GM19397 (cell line): ENCODE measurements around the gene UPF3A.
"Not testable (repeated sequence)": the region's sequence is repeated elsewhere in the genome, so short reads cannot be mapped to it uniquely, and the experiment has no call there.

Experiments used
- ATAC-seq: cut with Tn5 transposase; IDR thresholded peaks from one replicate; pipeline ENCODE4 v1.9.1; 2021; ENCODE audit warnings: mild to moderate bottlenecking, moderate library complexity; ENCODE audit not compliant: unreplicated experiment

The UPF3A gene

GRCh38 chr13:114263578-114263977 lies 17.8 kb upstream of the UPF3A start:
- no peak for ATAC-seq

GRCh38 chr13:114264313-114264712 lies 17.1 kb upstream of the UPF3A start:
- ATAC-seq = not testable (repeated sequence)

DNA sequence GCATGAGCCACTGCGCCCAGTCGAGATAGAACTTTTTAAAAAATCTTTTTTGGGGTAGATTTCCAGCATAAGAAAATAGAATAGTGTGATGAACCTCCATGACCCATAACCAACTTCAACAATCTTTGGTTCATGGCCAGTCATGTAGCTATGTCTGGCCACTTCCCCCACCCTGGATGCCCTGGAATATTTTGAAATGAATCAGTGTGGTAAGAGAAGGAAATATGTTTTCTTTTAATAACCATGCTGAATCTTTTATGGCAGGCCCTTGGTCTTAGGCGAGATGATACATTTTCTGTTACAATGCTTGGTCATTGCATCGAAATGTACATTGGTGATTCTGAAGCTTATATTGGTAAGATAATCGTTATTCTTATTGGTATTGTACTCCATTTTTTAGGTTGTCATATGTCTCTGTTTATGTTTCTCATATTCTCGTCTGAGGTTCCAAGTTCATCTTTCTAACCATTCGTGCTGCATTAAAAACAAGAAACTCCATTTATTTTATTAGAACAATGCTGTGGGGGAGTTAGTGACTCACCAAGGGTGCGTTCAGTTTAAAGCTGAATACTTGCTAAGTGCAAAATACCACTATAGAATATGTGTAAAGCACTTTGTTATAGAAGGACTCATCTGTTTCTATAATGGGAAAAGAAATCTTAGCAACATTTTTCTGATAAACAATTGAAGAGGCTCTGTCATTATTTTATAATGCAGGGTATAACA lies 16.4 kb upstream of the UPF3A start:
- ATAC-seq = no peak

DNA sequence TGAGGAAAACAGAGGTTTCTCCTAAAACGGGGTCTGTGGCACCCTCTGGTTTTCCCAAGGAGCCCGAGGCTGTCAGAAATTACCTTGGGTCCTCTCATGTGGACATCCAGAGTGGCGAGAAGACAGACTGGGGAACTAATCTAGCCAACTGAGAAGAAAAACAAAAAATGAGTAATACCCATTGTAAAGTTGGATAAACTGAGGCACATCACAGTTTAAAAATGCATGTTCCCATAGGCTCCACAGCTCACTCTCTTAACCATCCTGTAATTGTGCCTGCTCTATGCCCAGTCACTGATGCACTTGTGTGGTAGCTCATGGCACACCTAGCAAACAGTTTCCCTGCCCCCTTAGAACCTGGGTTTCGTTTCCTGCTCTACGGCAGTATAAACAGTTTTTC lies 15.2 kb upstream of the UPF3A start:
- no peak for ATAC-seq

DNA sequence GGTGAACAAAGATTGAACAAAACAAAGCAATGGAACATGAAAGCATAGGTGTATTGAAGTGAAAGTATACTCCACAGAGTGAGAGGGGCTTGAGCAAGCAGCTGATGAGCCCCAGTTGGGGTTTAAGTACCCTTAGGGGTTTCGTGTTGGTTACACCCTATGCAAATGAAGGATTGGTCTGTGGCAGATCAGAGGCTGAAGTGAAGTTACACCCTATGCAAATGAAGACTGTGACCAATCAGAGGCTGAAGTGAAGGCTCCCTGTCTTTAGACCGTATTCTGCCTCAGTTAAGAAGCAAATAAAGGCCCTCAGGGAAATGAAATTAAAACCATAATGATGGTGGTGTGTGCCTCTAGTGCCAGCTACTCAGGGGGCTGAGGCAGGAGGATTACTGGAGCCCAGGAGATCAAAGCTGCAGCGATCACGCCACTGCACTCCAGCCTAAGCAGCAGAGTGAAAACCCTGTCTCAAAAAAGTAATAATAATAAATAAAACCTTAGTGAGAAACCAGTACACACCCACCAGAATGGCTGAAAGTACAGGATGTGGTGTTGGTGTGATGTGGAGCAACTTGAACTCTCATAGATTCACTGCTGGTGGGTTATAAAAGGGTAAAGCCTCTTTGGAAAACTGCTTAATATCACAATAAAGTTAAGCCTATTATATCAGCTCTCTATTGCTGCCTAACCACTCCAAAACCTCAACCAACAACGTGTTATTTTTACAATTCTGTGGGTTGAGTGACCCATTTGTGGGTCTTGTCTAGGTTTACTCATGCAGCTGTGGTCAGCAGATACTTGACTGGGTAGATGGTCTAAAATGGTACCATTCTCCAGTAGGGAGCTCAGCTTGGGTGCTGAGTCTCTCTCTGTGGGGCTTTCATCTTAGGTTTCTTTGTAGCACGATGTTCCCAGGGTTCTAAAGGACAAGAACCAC lies 12.8 kb upstream of the UPF3A start:
- no peak for ATAC-seq

DNA sequence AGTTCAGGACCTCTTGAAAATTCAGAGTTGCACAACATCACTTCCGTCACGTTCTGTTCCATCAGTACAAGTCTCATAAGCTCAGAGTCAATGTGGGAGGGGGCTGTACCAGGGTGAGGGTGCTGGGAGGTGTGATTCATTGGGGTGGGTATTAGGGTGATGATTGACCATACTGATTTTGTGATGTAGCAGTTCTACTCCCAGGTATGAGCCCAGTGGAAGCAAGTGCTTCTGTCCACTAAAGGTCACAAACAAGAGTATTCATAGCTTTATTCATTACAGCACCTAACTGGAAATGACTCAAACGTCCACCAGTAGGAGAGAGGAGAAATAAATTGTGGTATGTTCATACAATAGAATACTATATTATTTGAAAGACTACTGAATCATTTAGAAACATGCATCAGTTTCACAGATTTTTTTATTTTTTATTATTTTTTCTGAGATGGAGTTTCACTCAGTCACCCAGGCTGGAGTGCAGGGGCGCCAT lies 12.1 kb upstream of the UPF3A start:
- no peak for ATAC-seq

- ATAC-seq = no peak
These were observed 8.4 kb upstream of the UPF3A start for GRCh38 chr13:114272977-114273376.

GRCh38 chr13:114275304-114275703 lies 6.1 kb upstream of the UPF3A start:
- no peak for ATAC-seq

DNA sequence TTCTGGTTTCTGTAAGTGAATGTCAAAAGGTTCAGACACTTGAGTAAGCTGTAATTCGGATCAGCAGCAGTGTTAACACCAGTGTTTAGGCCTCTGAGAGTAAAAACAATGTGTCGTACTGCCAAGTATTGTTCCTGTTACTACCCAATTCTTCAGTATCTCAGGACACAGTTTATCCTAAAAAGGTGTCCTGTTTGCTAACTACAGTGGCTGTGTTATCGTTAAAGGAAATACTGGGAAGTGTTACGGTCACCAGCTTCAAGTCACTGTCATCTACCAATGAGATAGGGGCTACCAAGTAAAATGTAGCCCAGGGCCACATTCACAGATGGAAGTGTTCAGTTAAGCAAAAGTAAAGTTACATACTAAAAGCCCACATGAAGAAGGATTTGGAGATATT lies 2.3 kb upstream of the UPF3A start:
- no peak for ATAC-seq

DNA sequence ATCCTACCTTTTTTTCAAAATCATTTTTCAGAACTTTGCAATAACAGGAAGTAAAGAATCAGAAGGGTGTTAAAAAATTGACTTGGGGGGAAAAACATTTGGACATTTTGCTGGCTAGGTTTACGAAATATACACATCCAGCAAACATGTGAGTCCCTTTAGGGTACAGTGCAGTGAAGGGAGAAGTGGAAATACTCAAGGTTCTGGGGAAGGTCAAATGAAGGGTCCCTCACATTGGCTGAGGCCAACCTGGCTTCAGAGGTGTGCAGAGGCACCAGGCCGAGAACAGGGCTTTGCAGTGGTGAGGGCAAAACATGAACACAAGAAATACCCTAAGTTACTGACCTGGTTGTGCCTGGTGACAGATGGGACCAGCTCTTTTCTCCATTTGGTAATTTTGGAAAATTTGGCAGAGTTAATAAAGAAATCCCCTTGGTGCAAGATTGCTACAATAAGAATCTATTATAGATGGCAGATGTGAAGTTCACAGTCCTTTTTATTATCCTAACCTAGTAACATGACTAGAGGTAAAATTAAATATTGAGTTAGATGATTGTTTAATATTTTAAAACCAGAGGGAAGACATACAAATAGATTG lies 1.5 kb upstream of the UPF3A start:
- ATAC-seq = no peak

GRCh38 chr13:114282041-114282670 lies 755 bp downstream of the UPF3A start:
- ATAC-seq = peak; percentile 50

DNA sequence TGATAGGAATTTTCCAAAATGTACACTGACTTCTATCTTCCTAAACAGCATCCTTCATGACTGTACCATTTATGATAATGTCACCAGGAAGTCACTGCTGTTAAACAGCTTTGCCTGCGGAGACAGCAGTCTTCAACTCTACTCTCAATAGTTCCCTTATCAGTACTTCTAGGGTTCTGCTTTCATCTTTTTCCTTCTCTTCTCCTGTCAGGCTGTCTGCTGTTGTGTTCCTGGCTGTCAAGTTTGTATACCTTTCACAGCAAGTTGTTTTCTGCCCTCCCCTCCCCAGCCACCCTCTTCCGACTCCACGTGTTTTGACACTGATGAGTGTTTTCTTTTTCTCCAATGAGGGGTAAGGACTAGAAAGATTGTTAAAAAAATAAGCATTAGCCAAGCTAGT lies 2.2 kb downstream of the UPF3A start:
- no peak for ATAC-seq

- ATAC-seq = no peak
These were observed 3.3 kb downstream of the UPF3A start for GRCh38 chr13:114284680-114285079.

DNA sequence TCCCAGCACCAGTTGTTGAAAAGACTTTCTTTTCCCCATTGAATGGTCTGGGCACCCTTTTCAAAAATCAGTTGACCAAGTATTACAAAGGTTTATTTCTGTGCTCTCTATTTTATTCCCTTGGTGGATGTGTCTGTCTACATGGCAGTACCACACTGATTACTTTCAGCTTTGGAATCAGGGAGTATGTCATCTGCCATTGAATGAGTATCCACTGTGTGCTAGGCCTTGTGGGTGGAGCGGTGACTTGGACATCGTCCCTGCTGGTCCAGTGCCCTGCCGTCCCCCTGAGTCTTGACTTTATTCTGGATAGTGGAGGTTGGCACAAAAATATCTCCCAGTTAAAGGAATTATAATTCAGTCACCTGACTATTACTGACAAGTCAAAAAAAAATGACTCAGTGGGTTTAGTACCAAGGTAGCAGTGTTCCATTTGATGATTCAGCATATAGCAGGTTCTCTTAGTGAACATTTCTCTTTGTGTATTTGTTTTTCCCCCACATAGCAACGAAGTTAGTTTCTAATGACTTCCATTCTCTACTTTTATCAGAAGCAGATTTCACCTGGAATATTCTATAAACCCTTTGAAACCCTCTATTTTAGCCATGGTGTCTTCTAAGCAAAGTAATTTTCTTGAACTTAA lies 3.9 kb downstream of the UPF3A start:
- ATAC-seq = no peak

DNA sequence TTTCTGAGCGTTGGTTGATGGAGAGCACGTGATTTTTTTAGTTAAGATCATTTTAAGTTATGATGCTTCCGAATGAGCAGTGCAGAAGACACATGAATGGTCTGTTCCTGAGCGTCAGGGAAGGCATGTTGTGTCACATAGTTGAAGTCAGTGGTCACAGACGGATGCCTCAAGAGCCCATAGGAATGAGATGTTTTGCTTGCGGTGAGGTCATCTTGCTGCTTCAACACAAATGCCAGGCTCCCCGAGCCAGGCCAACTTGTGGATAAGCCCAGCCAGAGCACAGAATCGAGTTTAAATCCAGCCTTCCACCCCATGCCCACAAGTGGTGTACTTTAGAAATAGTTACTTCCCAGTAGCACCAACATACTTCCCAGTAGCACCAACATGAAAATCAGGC lies 5.4 kb downstream of the UPF3A start:
- no peak for ATAC-seq

DNA sequence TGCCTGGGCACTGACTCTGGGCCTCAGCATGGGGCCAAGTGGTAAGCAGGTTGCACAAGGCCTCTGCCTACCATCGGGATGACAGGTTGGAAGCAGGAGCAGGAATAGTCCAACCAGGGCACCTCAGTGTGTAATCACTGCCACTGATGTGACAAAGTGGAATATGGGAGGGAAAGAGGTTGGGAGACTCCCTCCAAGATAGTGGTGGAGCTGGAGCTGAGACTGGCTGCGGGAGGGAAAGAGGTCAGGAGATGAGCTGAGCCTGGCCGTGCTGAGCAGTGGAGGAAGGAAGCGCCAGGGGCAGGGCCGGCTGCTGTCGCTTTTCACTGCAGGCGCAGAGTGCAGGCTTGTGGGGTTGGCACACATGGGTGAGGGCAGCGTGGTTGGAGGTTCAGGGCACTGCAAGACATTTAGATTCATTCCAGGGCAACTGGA lies 6.8 kb downstream of the UPF3A start:
- ATAC-seq = no peak

- no peak for ATAC-seq
These were observed 15.0 kb downstream of the UPF3A start for GRCh38 chr13:114296448-114296847.

GRCh38 chr13:114296902-114297301 lies 15.5 kb downstream of the UPF3A start:
- no peak for ATAC-seq

GRCh38 chr13:114298866-114299265 lies 17.5 kb downstream of the UPF3A start:
- ATAC-seq = no peak

DNA sequence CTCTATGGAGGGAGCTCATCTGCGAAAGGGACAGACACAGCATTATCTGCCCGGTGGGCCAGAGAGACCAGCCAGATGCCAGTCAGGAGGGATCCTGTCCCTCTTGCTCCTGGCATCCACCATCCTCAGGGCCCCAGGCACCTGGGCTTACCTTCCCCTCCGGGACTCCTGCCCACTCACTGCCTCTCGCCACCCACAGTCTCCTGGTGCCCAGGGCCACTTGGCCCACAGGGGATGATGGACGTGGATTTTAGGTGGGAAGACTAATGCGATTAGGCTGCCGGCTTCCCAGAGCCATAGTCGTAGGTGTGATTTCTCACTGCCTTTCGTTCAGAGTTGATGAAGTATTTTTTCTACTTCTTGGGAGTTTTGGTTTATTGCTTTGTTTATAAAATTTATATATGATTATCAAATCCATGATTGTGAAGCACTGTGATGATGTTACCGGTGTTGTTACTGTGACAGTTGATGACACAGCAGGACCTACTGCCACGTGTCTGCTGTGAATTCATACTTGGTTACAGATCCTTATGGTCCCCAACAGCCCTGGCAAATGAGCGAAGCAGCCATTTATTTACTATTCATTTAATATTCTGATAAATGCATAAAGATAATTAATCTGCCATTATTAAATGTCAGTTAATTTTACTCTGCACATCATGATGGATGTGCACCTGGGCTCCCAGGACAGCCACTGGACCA lies 18.4 kb downstream of the UPF3A start:
- ATAC-seq = no peak
